Lung (tissue), 13 donors: Measurements from ENCODE around the gene EDAR. TPM values are rescaled to one million over a fixed set of nuclear protein-coding genes. Genes with fewer than 3 reads are reported as not detected.

ENCODE experiments used
- ATAC-seq: fragments of 200-7000 bp; cut with Tn5 transposase; one replicate; pipeline ENCODE4 v1.9.1; 2020; ENCODE audit warnings: moderate number of reproducible peaks; ENCODE audit not compliant: insufficient read depth, low FRiP score
- DNase-seq, 3 donors: peaks; one replicate each; pipeline ENCODE4 v3.0.0-alpha.2; 2013 to 2017
- H3K27ac ChIP-seq, 2 donors: one replicate each; pipeline ENCODE4 v1.5.1; 2013; ENCODE audit warnings: mild to moderate bottlenecking in 2 of 2, moderate library complexity in 2 of 2, control low read depth in 1 of 2, inconsistent platforms in 1 of 2, low read depth in 1 of 2, low read length in 1 of 2
- H3K27me3 ChIP-seq, 3 donors: one replicate each; pipeline ENCODE4 v1.5.1; 2013; ENCODE audit warnings: low read length in 2 of 3; ENCODE audit not compliant: control insufficient read depth in 3 of 3, insufficient read depth in 3 of 3
- H3K36me3 ChIP-seq, 4 donors: one replicate each; pipeline ENCODE4 v1.5.1; 2013; ENCODE audit warnings: low read length in 4 of 4, mild to moderate bottlenecking in 1 of 4, moderate library complexity in 1 of 4; ENCODE audit not compliant: control insufficient read depth in 4 of 4, insufficient read depth in 4 of 4
- H3K4me1 ChIP-seq, 5 donors: one replicate each; pipeline ENCODE4 v1.5.1; 2013; ENCODE audit warnings: low read length in 5 of 5, mild to moderate bottlenecking in 2 of 5, moderate library complexity in 1 of 5; ENCODE audit not compliant: control insufficient read depth in 5 of 5, insufficient read depth in 5 of 5
- H3K4me3 ChIP-seq: one replicate; pipeline ENCODE4 v1.5.1; 2013; ENCODE audit warnings: mild to moderate bottlenecking, control low read depth, moderate library complexity
- H3K9ac ChIP-seq, 2 donors: one replicate each; pipeline ENCODE4 v1.5.1; 2013; ENCODE audit warnings: low read length in 2 of 2, control low read depth in 1 of 2; ENCODE audit not compliant: insufficient read depth in 1 of 2
- H3K9me3 ChIP-seq, 4 donors: one replicate each; pipeline ENCODE4 v1.5.1; 2013; ENCODE audit warnings: low read length in 3 of 4, mild to moderate bottlenecking in 1 of 4, moderate library complexity in 1 of 4; ENCODE audit not compliant: control insufficient read depth in 4 of 4, insufficient read depth in 3 of 4
- polyA plus RNA-seq, 2 donors: library from polyadenylated mRNA; stranded (reverse); fragments of 200-250 nt; gene quantifications; one replicate each; pipeline ENCODE4 v1.2.1, GENCODE V29; 2013
- small RNA-seq: library from RNA; depleted of rRNA; stranded (forward); fragments of <200 nt; gene quantifications from one replicate; pipeline ENCODE3, GENCODE V24; 2014; ENCODE audit warnings: low replicate concordance
- total RNA-seq, 2 donors: library from RNA; depleted of rRNA in 1 of 2; stranded (reverse); fragments of >200 nt in 1 of 2; gene quantifications; one replicate each; pipeline ENCODE4 v1.2.1, GENCODE V29; 2014 to 2021
- TF ChIP-seq, protein P1 (sequence below): IDR thresholded peaks from 2 replicates; pipeline ENCODE4 v1.5.1; 2012; ENCODE audit warnings: mild to moderate bottlenecking; ENCODE audit errors: control extremely low read depth, extremely low read depth
- donor health status: control.
- donor health status: control.
- donor health status: Bipolar disorder and iron deficiency.
- donor health status: healthy.
- donor health status: DM: yes; HTN: yes; CAD: no.

The EDAR gene
- total and polyA plus RNA-seq, 4 donors, result 0.02 to 0.37 (median 0.10) TPM; not detected in 1

DNA sequence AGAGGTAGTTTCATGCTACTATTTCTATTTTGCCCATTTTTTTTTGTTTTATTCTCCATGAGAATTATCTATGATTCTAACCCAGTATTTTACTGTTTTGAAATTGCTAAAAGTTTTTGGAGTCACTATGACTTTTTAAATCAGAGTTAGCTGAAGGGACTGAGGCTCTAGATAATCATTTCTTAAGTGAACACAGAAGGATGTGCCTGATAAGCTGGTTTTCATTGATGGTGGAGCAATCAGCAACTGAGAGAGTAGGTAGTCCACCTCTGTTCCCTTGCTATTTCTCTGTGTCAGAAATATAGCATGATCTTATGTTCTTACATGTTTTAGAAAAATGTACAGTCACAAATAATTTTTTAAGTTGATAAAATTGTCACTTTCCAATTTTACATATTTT, 143.1 kb downstream of the EDAR start:
- Histone ChIP-seq H3K27ac (no peak overlapping the region), H3K9me3 (no peaks in the 10 kb centered on the region), H3K27me3 (no peaks in the 10 kb centered on the region), H3K9ac (no peak overlapping the region), H3K4me3 (no peak overlapping the region), H3K4me1 (no peaks in the 10 kb centered on the region), H3K36me3 (peaks cover 0 to 10% (median 5%) of the 10 kb centered on the region in 4 donors)
- TF ChIP-seq, protein P1, sequence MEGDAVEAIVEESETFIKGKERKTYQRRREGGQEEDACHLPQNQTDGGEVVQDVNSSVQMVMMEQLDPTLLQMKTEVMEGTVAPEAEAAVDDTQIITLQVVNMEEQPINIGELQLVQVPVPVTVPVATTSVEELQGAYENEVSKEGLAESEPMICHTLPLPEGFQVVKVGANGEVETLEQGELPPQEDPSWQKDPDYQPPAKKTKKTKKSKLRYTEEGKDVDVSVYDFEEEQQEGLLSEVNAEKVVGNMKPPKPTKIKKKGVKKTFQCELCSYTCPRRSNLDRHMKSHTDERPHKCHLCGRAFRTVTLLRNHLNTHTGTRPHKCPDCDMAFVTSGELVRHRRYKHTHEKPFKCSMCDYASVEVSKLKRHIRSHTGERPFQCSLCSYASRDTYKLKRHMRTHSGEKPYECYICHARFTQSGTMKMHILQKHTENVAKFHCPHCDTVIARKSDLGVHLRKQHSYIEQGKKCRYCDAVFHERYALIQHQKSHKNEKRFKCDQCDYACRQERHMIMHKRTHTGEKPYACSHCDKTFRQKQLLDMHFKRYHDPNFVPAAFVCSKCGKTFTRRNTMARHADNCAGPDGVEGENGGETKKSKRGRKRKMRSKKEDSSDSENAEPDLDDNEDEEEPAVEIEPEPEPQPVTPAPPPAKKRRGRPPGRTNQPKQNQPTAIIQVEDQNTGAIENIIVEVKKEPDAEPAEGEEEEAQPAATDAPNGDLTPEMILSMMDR, result no peak
- no peak for ATAC-seq
- DNase-seq, result no peak

Small RNA genes lying within 50 kb of the gene (small RNA-seq; reads per million reads assigned to genes)
- not detected for gene AC073415.1

Other genes starting within 250 kb of the EDAR start
- gene CCDC138, start 202.4 kb downstream of the EDAR start, total RNA-seq, result 10 to 100 TPM in 1 of 2 donors, 1 to 10 TPM in 1; 8.6 to 18.3 TPM
- gene CCDC138, start 202.4 kb downstream of the EDAR start, polyA plus RNA-seq, result 1 to 10 TPM; 1.8 to 2.2 TPM
- 1 to 10 TPM; 8.5 to 9.7 TPM for gene SH3RF3, start 140.0 kb upstream of the EDAR start, total RNA-seq
- gene SH3RF3, start 140.0 kb upstream of the EDAR start, polyA plus RNA-seq, result 1 to 10 TPM; 2.9 to 8.7 TPM